Osteocyte (in vitro differentiated cells): ENCODE results near the gene CTIF. TPM values are rescaled to one million over a fixed set of nuclear protein-coding genes. Genes with fewer than 3 reads are reported as not detected.

Experiments used
- DNase-seq: peaks from one replicate; pipeline ENCODE4 v3.0.0; 2021; ENCODE audit warnings: mixed read lengths; ENCODE audit not compliant: unreplicated experiment; ENCODE audit errors: extremely low spot score
- H3K27ac Mint-ChIP-seq: one replicate; pipeline ENCODE4 v1.8.0; 2021; ENCODE audit warnings: mild to moderate bottlenecking, mixed read lengths; ENCODE audit not compliant: unreplicated experiment
- H3K27me3 Mint-ChIP-seq: one replicate; pipeline ENCODE4 v1.8.0; 2021; ENCODE audit warnings: mixed read lengths; ENCODE audit not compliant: unreplicated experiment
- H3K36me3 Mint-ChIP-seq: one replicate; pipeline ENCODE4 v1.8.0; 2021; ENCODE audit warnings: mixed read lengths; ENCODE audit not compliant: unreplicated experiment
- H3K4me1 Mint-ChIP-seq: one replicate; pipeline ENCODE4 v1.8.0; 2021; ENCODE audit warnings: mixed read lengths; ENCODE audit not compliant: unreplicated experiment
- H3K4me3 Mint-ChIP-seq: one replicate; pipeline ENCODE4 v1.8.0; 2021; ENCODE audit warnings: mild to moderate bottlenecking, moderate library complexity, mixed read lengths; ENCODE audit not compliant: unreplicated experiment
- H3K9me3 Mint-ChIP-seq: one replicate; pipeline ENCODE4 v1.8.0; 2021; ENCODE audit warnings: mixed read lengths; ENCODE audit not compliant: unreplicated experiment
- CTCF ChIP-seq: fragments of 200-600 bp; sonication (generic); IDR thresholded peaks from 2 replicates; pipeline ENCODE4 v1.5.0; 2021; ENCODE audit warnings: antibody characterized with exemption, mild to moderate bottlenecking, moderate library complexity
- total RNA-seq: library from RNA; stranded (reverse); gene quantifications from 2 replicates; pipeline ENCODE4 v1.2.1, GENCODE V29; 2021

CTIF gene
- total RNA-seq, 1 donor from 2014 or later, result 172 TPM

- peaks cover 52% of the 10 kb centered on the region for H3K4me1 Mint-ChIP-seq
- H3K27me3 Mint-ChIP-seq, result no peaks in the 10 kb centered on the region
- DNase-seq, result no peak
- no peak overlapping the region for H3K4me3 Mint-ChIP-seq
- H3K36me3 Mint-ChIP-seq, result peaks cover 12% of the 10 kb centered on the region
- no peak for TF ChIP-seq CTCF
- H3K9me3 Mint-ChIP-seq, result no peaks in the 10 kb centered on the region
- H3K27ac Mint-ChIP-seq, result peak overlapping the region; percentile 31
These were observed 238.9 kb downstream of the CTIF start for GRCh38 chr18:48777744-48778116.

- Mint-ChIP-seq H3K4me3 (no peak overlapping the region), H3K27me3 (no peaks in the 10 kb centered on the region), H3K36me3 (peaks cover 14% of the 10 kb centered on the region)
These were observed 239.6 kb downstream of the CTIF start for GRCh38 chr18:48778344-48779011.

GRCh38 chr18:48779462-48779861, 240.6 kb downstream of the CTIF start:
- no peak for TF ChIP-seq CTCF
- H3K36me3 Mint-ChIP-seq, result peaks cover 20% of the 10 kb centered on the region
- DNase-seq, result no peak
- no peaks in the 10 kb centered on the region for H3K9me3 Mint-ChIP-seq
- H3K4me3 Mint-ChIP-seq, result no peak overlapping the region
- H3K27ac Mint-ChIP-seq, result no peak overlapping the region
- H3K27me3 Mint-ChIP-seq, result no peaks in the 10 kb centered on the region
- H3K4me1 Mint-ChIP-seq, result peaks cover 63% of the 10 kb centered on the region

More at GRCh38 chr18:48778344-48779011, 239.6 kb downstream of the CTIF start:
- TF ChIP-seq CTCF, result no peak
- Mint-ChIP-seq H3K27ac (no peak overlapping the region), H3K4me1 (peaks cover 58% of the 10 kb centered on the region), H3K9me3 (no peaks in the 10 kb centered on the region)
- no peak for DNase-seq

- DNase-seq, result no peak
- peaks cover 23% of the 10 kb centered on the region for H3K36me3 Mint-ChIP-seq
- TF ChIP-seq CTCF, result no peak
- H3K4me1 Mint-ChIP-seq, result peaks cover 60% of the 10 kb centered on the region
- H3K4me3 Mint-ChIP-seq, result no peak overlapping the region
- no peaks in the 10 kb centered on the region for H3K27me3 Mint-ChIP-seq
- H3K27ac Mint-ChIP-seq, result peak overlapping the region; percentile 89
- no peaks in the 10 kb centered on the region for H3K9me3 Mint-ChIP-seq
These were observed 241.5 kb downstream of the CTIF start for GRCh38 chr18:48780201-48780912.

GRCh38 chr18:48780913-48781162, 242.0 kb downstream of the CTIF start:
- Mint-ChIP-seq H3K27me3 (no peaks in the 10 kb centered on the region), H3K9me3 (no peaks in the 10 kb centered on the region), H3K4me1 (peaks cover 56% of the 10 kb centered on the region), H3K36me3 (peaks cover 19% of the 10 kb centered on the region), H3K4me3 (peak overlapping the region; percentile 44), H3K27ac (peak overlapping the region; percentile 89)
- no peak for TF ChIP-seq CTCF
- DNase-seq, result no peak
